ENCODE data around the gene EIF4G3. TPM values are rescaled to one million over a fixed set of nuclear protein-coding genes. Genes with fewer than 3 reads are reported as not detected.
A peak's percentile ranks its signal among the peaks of the same experiment; 100 is the strongest.

The EIF4G3 gene
- total RNA-seq, 1 experiment from 2014 or later: 72.0 TPM

- Histone ChIP-seq H4K5ac (ENCODE audit: insufficient read length, low read depth, low read length) (no peak overlapping the region), H2BK5ac (ENCODE audit: insufficient read length, low read length) (no peak overlapping the region), H3K9me3 (ENCODE audit: control insufficient read depth, low read depth, low read length) (no peaks in the 10 kb centered on the region), H3K4me2 (ENCODE audit: insufficient read depth, insufficient read length, low read length) (no peak overlapping the region), H4K20me1 (ENCODE audit: control insufficient read depth, insufficient read depth, insufficient read length) (no peaks in the 10 kb centered on the region), H4K8ac (replicated peaks; ENCODE audit: insufficient read length, low read depth, low read length) (no peak overlapping the region), H2BK20ac (ENCODE audit: low read depth, low read length, poor library complexity, severe bottlenecking) (no peak overlapping the region), H3K27me3 (ENCODE audit: insufficient read depth, low read length) (no peaks in the 10 kb centered on the region), H3K18ac (ENCODE audit: insufficient read length, low read depth, low read length) (no peak overlapping the region), H2BK120ac (ENCODE audit: low read depth, low read length, poor library complexity, severe bottlenecking) (no peak overlapping the region), H4K91ac (ENCODE audit: insufficient read length, low read depth, low read length) (no peak overlapping the region), H3K27ac (ENCODE audit: insufficient read length, low read depth, low read length) (no peak overlapping the region), H3K4me1 (ENCODE audit: insufficient read depth, low read length) (no peaks in the 10 kb centered on the region; the same call in 1 of the 2 replicates), H3K9ac (ENCODE audit: extremely low read depth, insufficient read length, low read length) (no peak overlapping the region), H3K79me1 (ENCODE audit: insufficient read depth, low read depth, low read length, poor library complexity, severe bottlenecking) (no peaks in the 10 kb centered on the region), H3K23me2 (ENCODE audit: insufficient read length, low read depth, low read length, poor library complexity, severe bottlenecking) (no peaks in the 10 kb centered on the region), H3K79me2 (ENCODE audit: insufficient read depth, low read length) (no peaks in the 10 kb centered on the region), H2AFZ (ENCODE audit: low read length) (no peak overlapping the region), H2BK12ac (ENCODE audit: insufficient read length, low read depth, low read length) (no peak overlapping the region), H3K56ac (ENCODE audit: insufficient read length, low read depth, low read length) (no peak overlapping the region), H3K23ac (ENCODE audit: insufficient read length, low read depth, low read length) (no peak overlapping the region), H3T11ph (ENCODE audit: low read length) (no peak overlapping the region), H2BK15ac (ENCODE audit: low read depth, low read length) (no peak overlapping the region), H3K14ac (ENCODE audit: insufficient read depth, low read length) (no peak overlapping the region), H3K4ac (ENCODE audit: low read depth, low read length) (no peak overlapping the region), H2AK5ac (ENCODE audit: insufficient read length, low read length) (no peak overlapping the region)
- Mint-ChIP-seq H3K4me1 (peaks cover 14 to 22% of the 10 kb centered on the region in 2 experiments), H3K4me3 (no peak overlapping the region), H3K36me3 (ENCODE audit: insufficient read depth in 1 of 3, low read depth in 3 of 3) (peaks cover 0 to 6% (median 4%) of the 10 kb centered on the region in 3 experiments; a peak in 4 of 7 replicates), H3K27me3 (ENCODE audit: low read depth) (no peaks in the 10 kb centered on the region), H3K27ac (peak overlapping the region in 1 of 3 experiments; percentile 22; a peak in 1 of 7 replicates), H3K9me3 (no peaks in the 10 kb centered on the region)
- no peak for DNase-seq
- WGBS (ENCODE audit: extremely low coverage, insufficient read length, low lambda C conversion rate): no CpG with 5 or more reads among the region's 5 CpGs
- no peak for TF ChIP-seq CTCF (conservative IDR thresholded peaks at IDR 0.05)
Observed at GRCh38 chr1:20993716-20994575, 182.8 kb downstream of the EIF4G3 start.
